ENCODE results near the gene RHOBTB1.
"Not testable (repeated sequence)": the region's sequence is repeated elsewhere in the genome, so short reads cannot be mapped to it uniquely, and the experiment has no call there.

Gene RHOBTB1

DNA sequence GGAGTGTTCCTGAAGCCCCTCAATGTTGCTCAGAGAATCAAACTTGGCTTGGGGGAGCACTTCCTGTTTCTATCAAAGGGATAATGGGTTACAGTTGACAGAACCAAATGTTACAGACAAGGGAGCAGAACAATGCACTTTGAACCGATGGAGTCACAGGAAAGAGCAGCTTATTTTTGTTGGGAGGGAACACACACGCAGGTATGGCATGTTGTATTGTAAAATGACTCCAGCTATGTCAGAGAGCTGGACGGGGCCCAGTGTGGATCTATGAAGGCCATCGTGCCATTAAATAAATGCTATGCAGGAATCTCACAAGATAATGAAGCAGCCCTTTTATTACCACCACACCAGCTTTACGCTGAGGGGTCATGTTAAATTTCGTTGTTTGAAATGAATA, 35.1 kb downstream of the RHOBTB1 start:
- Histone ChIP-seq H3K9ac (ENCODE audit: low read depth, low read length) (no peak overlapping the region), H3K36me3 (ENCODE audit: control insufficient read depth, insufficient read depth, low read length) (no peaks in the 10 kb centered on the region), H3K9me3 (ENCODE audit: control insufficient read depth, insufficient read depth, low read length) (no peaks in the 10 kb centered on the region), H3K4me3 (ENCODE audit: low read depth, low read length) (no peak overlapping the region), H3K4me1 (ENCODE audit: control insufficient read depth, insufficient read depth, low read length) (no peaks in the 10 kb centered on the region), H3K27me3 (ENCODE audit: control insufficient read depth, insufficient read depth, low read length) (no peaks in the 10 kb centered on the region)

DNA sequence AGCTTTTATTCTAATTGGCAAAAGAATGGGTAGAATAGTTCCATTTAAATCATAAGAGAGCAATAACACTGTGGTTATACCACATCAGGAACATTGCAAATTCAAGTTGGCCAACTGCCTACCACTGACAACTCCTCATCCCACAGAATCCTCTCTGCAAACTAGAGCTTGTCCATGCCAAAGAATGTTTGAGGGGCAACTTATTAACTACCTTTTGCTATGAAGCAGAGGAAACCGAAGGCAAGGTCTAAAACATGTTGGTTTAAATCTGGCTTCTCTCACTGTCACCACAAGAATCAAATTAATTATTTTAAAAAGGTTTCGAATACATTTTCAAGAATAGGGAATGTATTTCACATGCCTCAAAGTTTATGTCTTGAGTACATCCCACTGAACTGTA, 36.0 kb downstream of the RHOBTB1 start:
- Histone ChIP-seq H3K9ac (ENCODE audit: low read depth, low read length) (no peak overlapping the region), H3K4me1 (ENCODE audit: control insufficient read depth, insufficient read depth, low read length) (no peaks in the 10 kb centered on the region), H3K4me3 (ENCODE audit: low read depth, low read length) (no peak overlapping the region), H3K36me3 (ENCODE audit: control insufficient read depth, insufficient read depth, low read length) (no peaks in the 10 kb centered on the region), H3K27me3 (ENCODE audit: control insufficient read depth, insufficient read depth, low read length) (no peaks in the 10 kb centered on the region), H3K9me3 (ENCODE audit: control insufficient read depth, insufficient read depth, low read length) (no peaks in the 10 kb centered on the region)

DNA sequence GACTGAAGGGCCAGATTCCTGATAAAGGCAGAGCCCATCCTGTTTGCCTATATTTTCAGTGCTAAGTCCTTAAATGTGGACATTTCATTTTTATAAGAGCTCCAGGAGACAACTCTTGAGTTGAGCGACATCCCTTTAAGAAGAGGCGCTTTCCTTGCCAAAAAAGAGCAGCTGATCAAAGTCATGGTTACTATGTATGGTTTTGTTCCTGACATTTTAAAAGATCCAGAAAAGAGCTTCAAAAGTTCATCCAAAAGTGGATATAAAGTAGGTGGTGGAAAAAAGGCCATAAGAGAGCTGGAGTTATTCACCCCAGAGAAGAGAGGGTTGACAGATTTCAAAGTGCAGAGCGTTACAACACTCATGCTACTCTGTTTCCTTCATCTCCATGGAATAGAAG, 36.7 kb downstream of the RHOBTB1 start:
- no peaks in the 10 kb centered on the region for H3K27me3 ChIP-seq (ENCODE audit: control insufficient read depth, insufficient read depth, low read length)
- H3K9ac ChIP-seq (ENCODE audit: low read depth, low read length) = no peak overlapping the region
- no peaks in the 10 kb centered on the region for H3K36me3 ChIP-seq (ENCODE audit: control insufficient read depth, insufficient read depth, low read length)
- H3K9me3 ChIP-seq (ENCODE audit: control insufficient read depth, insufficient read depth, low read length) = no peaks in the 10 kb centered on the region
- no peak overlapping the region for H3K4me3 ChIP-seq (ENCODE audit: low read depth, low read length)
- H3K4me1 ChIP-seq (ENCODE audit: control insufficient read depth, insufficient read depth, low read length) = no peaks in the 10 kb centered on the region

DNA sequence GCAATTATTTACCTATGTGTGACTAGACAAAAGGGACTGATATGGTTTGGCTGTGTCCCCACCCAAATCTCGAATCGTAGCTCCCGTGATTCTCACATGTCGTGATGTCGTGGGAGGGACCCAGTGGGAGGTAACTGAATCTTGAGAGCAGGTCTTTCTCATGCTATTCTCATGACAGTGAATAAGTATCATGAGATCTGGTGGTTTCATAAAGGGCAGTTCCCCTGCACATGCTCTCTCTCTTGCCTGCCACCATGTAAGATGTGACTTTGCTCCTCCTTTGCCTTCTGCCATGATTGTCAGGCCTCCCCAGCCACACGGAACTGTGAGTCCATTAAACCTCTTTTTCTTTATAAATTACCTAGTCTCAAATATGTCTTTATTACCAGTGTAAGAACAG, 37.2 kb downstream of the RHOBTB1 start:
- H3K9me3 ChIP-seq (ENCODE audit: control insufficient read depth, insufficient read depth, low read length); H3K9ac ChIP-seq (ENCODE audit: low read depth, low read length); H3K4me1 ChIP-seq (ENCODE audit: control insufficient read depth, insufficient read depth, low read length); H3K36me3 ChIP-seq (ENCODE audit: control insufficient read depth, insufficient read depth, low read length); H3K4me3 ChIP-seq (ENCODE audit: low read depth, low read length); H3K27me3 ChIP-seq (ENCODE audit: control insufficient read depth, insufficient read depth, low read length): not testable (repeated sequence)

DNA sequence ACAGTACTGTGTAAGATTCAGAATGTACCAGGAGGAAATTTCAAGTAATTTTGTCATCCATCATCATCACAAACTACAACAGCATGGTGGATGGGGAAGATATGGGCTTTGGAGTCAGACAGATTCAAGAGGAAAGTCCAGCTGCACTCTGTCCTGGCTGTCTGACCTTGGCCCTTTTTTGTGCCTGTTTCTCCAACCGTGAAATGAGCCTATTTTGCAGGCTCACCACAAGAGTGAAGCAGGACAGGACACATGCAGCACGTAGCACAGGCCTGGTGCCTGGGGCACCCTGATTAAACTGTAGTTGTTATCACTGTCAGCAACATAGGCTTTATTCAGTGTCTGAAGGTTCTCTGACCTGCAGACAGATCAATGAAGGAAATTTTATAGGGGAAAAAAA, 37.6 kb downstream of the RHOBTB1 start:
- Histone ChIP-seq H3K9me3 (ENCODE audit: control insufficient read depth, insufficient read depth, low read length) (no peaks in the 10 kb centered on the region), H3K9ac (ENCODE audit: low read depth, low read length) (no peak overlapping the region), H3K27me3 (ENCODE audit: control insufficient read depth, insufficient read depth, low read length) (no peaks in the 10 kb centered on the region), H3K4me3 (ENCODE audit: low read depth, low read length) (no peak overlapping the region), H3K4me1 (ENCODE audit: control insufficient read depth, insufficient read depth, low read length) (no peaks in the 10 kb centered on the region), H3K36me3 (ENCODE audit: control insufficient read depth, insufficient read depth, low read length) (no peaks in the 10 kb centered on the region)

DNA sequence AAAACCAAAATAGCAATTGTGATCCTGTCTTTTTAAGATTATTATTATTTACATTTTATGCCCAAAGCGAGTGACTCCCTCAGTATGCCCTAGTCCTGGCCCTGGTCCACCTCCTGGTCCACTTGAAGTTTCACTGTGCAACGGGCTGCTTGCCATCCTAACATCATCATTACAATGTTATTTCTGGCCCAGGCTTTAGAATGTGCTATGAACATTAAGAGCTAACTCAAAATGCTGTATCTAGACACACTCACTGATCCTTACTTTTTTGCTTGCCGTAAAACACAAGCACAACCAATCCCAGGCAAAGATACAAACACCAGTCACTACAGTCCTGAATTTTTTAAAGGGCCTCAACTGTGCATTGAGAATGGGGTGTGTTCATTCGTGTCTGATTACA, 38.4 kb downstream of the RHOBTB1 start:
- H3K9me3 ChIP-seq (ENCODE audit: control insufficient read depth, insufficient read depth, low read length) = no peaks in the 10 kb centered on the region

DNA sequence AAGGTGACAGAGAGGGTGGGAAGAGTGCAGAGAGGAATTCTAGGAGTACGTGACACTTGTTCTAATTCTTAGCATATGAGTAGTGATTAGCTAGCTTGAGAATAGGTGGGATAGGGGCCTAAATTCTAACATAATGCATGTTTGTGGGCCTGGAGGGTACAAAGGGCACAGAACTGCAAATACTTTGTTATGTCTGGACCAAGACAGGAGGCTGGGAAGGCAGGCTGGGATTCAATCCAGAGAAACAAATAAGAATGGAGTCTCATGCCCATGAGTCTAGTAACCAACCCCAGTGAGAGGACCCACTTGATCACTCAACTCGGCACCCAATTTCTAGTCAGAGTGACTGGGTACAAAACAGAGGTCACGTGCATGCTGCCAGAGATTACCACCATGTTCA, 40.9 kb downstream of the RHOBTB1 start:
- Histone ChIP-seq H3K4me3 (ENCODE audit: low read depth, low read length) (no peak overlapping the region), H3K9me3 (ENCODE audit: control insufficient read depth, insufficient read depth, low read length) (no peaks in the 10 kb centered on the region), H3K4me1 (ENCODE audit: control insufficient read depth, insufficient read depth, low read length) (no peaks in the 10 kb centered on the region), H3K9ac (ENCODE audit: low read depth, low read length) (no peak overlapping the region), H3K27me3 (ENCODE audit: control insufficient read depth, insufficient read depth, low read length) (no peaks in the 10 kb centered on the region), H3K36me3 (ENCODE audit: control insufficient read depth, insufficient read depth, low read length) (no peaks in the 10 kb centered on the region)

More for the DNA sequence above, 38.4 kb downstream of the RHOBTB1 start:
- Histone ChIP-seq H3K9ac (ENCODE audit: low read depth, low read length) (no peak overlapping the region), H3K36me3 (ENCODE audit: control insufficient read depth, insufficient read depth, low read length) (no peaks in the 10 kb centered on the region), H3K4me3 (ENCODE audit: low read depth, low read length) (no peak overlapping the region), H3K27me3 (ENCODE audit: control insufficient read depth, insufficient read depth, low read length) (no peaks in the 10 kb centered on the region), H3K4me1 (ENCODE audit: control insufficient read depth, insufficient read depth, low read length) (no peaks in the 10 kb centered on the region)

DNA sequence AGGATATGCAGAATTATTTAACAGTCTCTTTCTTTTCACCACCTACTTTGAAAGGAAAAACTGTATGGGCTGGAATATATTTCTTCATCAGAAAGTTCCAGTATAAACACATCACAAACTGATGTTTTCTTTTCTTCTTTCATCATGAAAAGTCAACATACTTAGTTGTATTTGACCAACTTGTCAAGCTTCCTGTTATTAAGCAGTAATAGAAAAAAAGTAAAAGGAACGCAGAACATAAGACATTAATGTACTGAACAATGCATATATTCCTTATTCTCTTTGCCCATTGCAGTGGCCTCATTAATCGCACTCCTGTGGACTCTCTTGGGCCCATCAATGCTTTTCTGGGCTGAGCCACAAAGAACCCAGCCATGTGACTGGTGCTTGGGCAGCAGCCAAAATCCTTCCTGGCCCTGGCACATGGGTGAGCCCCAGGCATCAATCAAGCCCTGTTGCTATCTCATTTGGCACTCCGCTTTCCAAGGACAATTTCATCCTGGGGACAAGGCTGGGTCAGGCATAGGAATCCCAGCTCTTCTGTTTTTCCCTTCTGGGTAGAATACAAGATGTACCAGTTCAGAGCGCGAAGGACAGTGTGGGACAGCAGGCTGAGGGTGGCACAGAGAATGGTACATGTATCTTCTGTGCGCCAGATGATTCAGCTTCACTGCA, 42.3 kb downstream of the RHOBTB1 start:
- Histone ChIP-seq H3K27me3 (ENCODE audit: control insufficient read depth, insufficient read depth, low read length) (no peaks in the 10 kb centered on the region), H3K9ac (ENCODE audit: low read depth, low read length) (no peak overlapping the region), H3K36me3 (ENCODE audit: control insufficient read depth, insufficient read depth, low read length) (no peaks in the 10 kb centered on the region), H3K4me3 (ENCODE audit: low read depth, low read length) (no peak overlapping the region), H3K9me3 (ENCODE audit: control insufficient read depth, insufficient read depth, low read length) (no peaks in the 10 kb centered on the region), H3K4me1 (ENCODE audit: control insufficient read depth, insufficient read depth, low read length) (no peaks in the 10 kb centered on the region)

DNA sequence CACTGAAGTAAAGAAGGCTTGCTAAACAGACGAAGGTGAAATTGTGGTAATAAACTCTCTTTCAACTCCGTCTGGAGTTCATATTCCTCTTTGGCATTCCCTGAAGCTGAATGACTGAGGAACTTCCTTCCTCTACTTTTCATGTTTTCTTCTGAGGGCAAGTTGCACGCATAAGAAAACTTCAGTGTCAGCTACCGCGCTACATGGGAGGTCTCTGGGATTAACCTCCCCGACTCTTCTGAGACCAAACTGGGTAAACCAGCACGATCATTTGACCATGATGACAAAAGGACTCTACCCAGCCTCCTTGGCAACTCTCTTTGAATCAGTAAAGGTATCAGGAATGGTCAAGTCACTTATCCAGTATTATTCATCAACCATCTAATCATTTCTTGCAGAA, 44.7 kb downstream of the RHOBTB1 start:
- no peaks in the 10 kb centered on the region for H3K27me3 ChIP-seq (ENCODE audit: control insufficient read depth, insufficient read depth, low read length)
- H3K9ac ChIP-seq (ENCODE audit: low read depth, low read length) = no peak overlapping the region
- H3K9me3 ChIP-seq (ENCODE audit: control insufficient read depth, insufficient read depth, low read length) = no peaks in the 10 kb centered on the region
- H3K36me3 ChIP-seq (ENCODE audit: control insufficient read depth, insufficient read depth, low read length) = no peaks in the 10 kb centered on the region
- H3K4me1 ChIP-seq (ENCODE audit: control insufficient read depth, insufficient read depth, low read length) = no peaks in the 10 kb centered on the region
- no peak overlapping the region for H3K4me3 ChIP-seq (ENCODE audit: low read depth, low read length)

DNA sequence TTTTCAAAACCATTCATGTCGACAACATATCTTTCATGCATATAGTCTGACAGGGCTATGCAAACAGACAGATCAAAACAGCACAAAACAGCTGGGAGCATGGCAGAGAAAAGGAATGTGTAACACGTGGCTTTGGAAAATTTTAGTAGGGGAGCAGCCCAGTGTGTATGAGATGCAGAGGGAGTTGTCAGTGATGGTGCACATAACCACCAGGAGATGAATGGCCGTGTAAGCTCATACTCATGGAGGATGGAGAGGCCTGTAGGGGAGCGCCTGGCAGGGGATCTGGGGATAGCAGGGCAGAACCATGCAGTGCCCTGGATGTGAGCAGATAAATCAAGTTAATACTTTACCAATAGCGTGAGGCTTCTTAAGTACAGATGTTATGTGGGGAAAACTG, 45.7 kb downstream of the RHOBTB1 start:
- Histone ChIP-seq H3K4me3 (ENCODE audit: low read depth, low read length) (no peak overlapping the region), H3K9ac (ENCODE audit: low read depth, low read length) (no peak overlapping the region)

DNA sequence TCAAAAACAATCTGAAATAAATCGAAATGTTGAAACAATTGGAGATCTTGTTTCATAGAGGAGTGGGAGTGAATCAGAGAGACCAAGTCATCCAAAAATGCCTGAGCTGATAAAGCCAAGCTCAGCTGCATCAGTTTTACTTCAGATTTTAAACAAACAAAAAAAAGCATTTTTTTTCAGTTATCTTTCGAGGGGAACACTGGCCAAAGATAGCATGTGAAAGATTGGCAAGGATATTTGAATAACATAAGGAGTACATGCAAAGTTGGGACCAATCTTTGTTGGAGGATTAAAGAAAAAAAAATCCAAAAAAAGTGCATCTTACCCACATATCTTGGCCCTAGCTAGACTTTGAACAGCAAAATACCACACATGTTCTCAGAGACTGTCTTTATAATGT, 47.2 kb downstream of the RHOBTB1 start:
- H3K36me3 ChIP-seq (ENCODE audit: control insufficient read depth, insufficient read depth, low read length) = no peaks in the 10 kb centered on the region
- no peaks in the 10 kb centered on the region for H3K27me3 ChIP-seq (ENCODE audit: control insufficient read depth, insufficient read depth, low read length)
- no peaks in the 10 kb centered on the region for H3K4me1 ChIP-seq (ENCODE audit: control insufficient read depth, insufficient read depth, low read length)
- no peaks in the 10 kb centered on the region for H3K9me3 ChIP-seq (ENCODE audit: control insufficient read depth, insufficient read depth, low read length)
- no peak overlapping the region for H3K4me3 ChIP-seq (ENCODE audit: low read depth, low read length)
- H3K9ac ChIP-seq (ENCODE audit: low read depth, low read length) = no peak overlapping the region

More for the DNA sequence above, 45.7 kb downstream of the RHOBTB1 start:
- Histone ChIP-seq H3K9me3 (ENCODE audit: control insufficient read depth, insufficient read depth, low read length) (no peaks in the 10 kb centered on the region), H3K36me3 (ENCODE audit: control insufficient read depth, insufficient read depth, low read length) (no peaks in the 10 kb centered on the region), H3K27me3 (ENCODE audit: control insufficient read depth, insufficient read depth, low read length) (no peaks in the 10 kb centered on the region), H3K4me1 (ENCODE audit: control insufficient read depth, insufficient read depth, low read length) (no peaks in the 10 kb centered on the region)

DNA sequence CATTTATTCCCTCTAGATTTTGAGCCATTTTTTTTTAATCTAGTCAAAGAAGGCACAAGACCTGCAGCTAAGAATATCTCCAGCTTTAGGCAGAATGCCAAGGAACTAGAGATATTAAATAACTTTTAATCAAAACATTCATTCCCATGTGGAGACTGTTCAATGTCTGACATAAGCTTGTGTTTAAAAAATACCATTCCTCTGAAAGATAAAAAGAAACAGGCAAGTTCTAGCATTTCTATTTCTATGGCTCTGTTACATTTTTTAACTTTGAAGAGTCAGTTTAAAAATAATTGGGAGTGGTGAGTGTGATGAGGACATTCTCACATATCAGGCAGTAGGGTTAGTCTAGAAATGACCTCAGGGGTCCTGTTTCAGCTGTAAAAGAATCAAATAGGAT, 48.0 kb downstream of the RHOBTB1 start:
- no peaks in the 10 kb centered on the region for H3K4me1 ChIP-seq (ENCODE audit: control insufficient read depth, insufficient read depth, low read length)
- no peaks in the 10 kb centered on the region for H3K9me3 ChIP-seq (ENCODE audit: control insufficient read depth, insufficient read depth, low read length)
- H3K27me3 ChIP-seq (ENCODE audit: control insufficient read depth, insufficient read depth, low read length) = no peaks in the 10 kb centered on the region
- H3K4me3 ChIP-seq (ENCODE audit: low read depth, low read length) = no peak overlapping the region
- no peaks in the 10 kb centered on the region for H3K36me3 ChIP-seq (ENCODE audit: control insufficient read depth, insufficient read depth, low read length)
- H3K9ac ChIP-seq (ENCODE audit: low read depth, low read length) = no peak overlapping the region
